MM.1S (cell line): ENCODE results near the gene ALDH1A3.

Experiments used
- DNase-seq: peaks from one replicate; pipeline ENCODE4 v3.0.0-alpha.2; 2015
- H2AFZ ChIP-seq: fragments of 300-600 bp; sonication (generic); 2 replicates; pipeline ENCODE4 v1.6.0; 2016; ENCODE audit warnings: antibody characterized with exemption, low read length
- H3F3A ChIP-seq: fragments of 300-600 bp; sonication (generic); 2 replicates; pipeline ENCODE4 v1.6.1; 2016; ENCODE audit warnings: mild to moderate bottlenecking, antibody characterized with exemption, low read length, moderate library complexity, mixed read lengths; ENCODE audit not compliant: insufficient read depth
- H3K27ac ChIP-seq: fragments of 300-600 bp; sonication (generic); 2 replicates; pipeline ENCODE4 v1.5.1; 2016; ENCODE audit warnings: mild to moderate bottlenecking, low read length
- H3K27me3 ChIP-seq: fragments of 300-600 bp; sonication (generic); replicated peaks from 2 replicates; pipeline ENCODE4 v1.6.0; 2016; ENCODE audit warnings: low read length; ENCODE audit not compliant: insufficient read depth
- H3K36me3 ChIP-seq: fragments of 300-600 bp; sonication (generic); replicated peaks from 2 replicates; pipeline ENCODE4 v1.6.1; 2016; ENCODE audit warnings: mild to moderate bottlenecking, low read length, mixed read lengths; ENCODE audit not compliant: insufficient read depth
- H3K4me1 ChIP-seq: fragments of 300-600 bp; sonication (generic); 2 replicates; pipeline ENCODE4 v1.6.1; 2016; ENCODE audit warnings: low read length, mixed read lengths
- H3K4me2 ChIP-seq: fragments of 300-600 bp; sonication (generic); 2 replicates; pipeline ENCODE4 v1.6.0; 2016; ENCODE audit warnings: low read depth, low read length
- H3K4me3 ChIP-seq: fragments of 300-600 bp; sonication (generic); 2 replicates; pipeline ENCODE4 v1.5.1; 2016; ENCODE audit warnings: low read length, mixed read lengths
- H3K79me2 ChIP-seq: fragments of 300-600 bp; sonication (generic); 2 replicates; pipeline ENCODE4 v1.6.1; 2016; ENCODE audit warnings: mixed run types, low read length, mixed read lengths
- H3K9ac ChIP-seq: fragments of 300-600 bp; sonication (generic); 2 replicates; pipeline ENCODE4 v1.6.1; 2016; ENCODE audit warnings: low read length, mixed read lengths
- H3K9me2 ChIP-seq: fragments of 300-600 bp; sonication (generic); replicated peaks from 2 replicates; pipeline ENCODE4 v1.6.1; 2016; ENCODE audit warnings: mild to moderate bottlenecking, low read length, mixed read lengths; ENCODE audit not compliant: insufficient read depth
- H3K9me3 ChIP-seq: fragments of 300-600 bp; sonication (generic); replicated peaks from 2 replicates; pipeline ENCODE4 v1.6.1; 2016; ENCODE audit warnings: mild to moderate bottlenecking, low read length, mixed read lengths; ENCODE audit not compliant: insufficient read depth
- H4K20me1 ChIP-seq: fragments of 300-600 bp; sonication (generic); 2 replicates; pipeline ENCODE4 v1.6.1; 2016; ENCODE audit warnings: mild to moderate bottlenecking, low read length, moderate library complexity, mixed read lengths; ENCODE audit not compliant: insufficient read depth
- EZH2 ChIP-seq: fragments of 300-600 bp; sonication (generic); optimal IDR thresholded peaks from 2 replicates; pipeline ENCODE3; 2017; ENCODE audit warnings: low read depth, mild to moderate bottlenecking, antibody characterized with exemption, low read length, mixed read lengths
- EZH2phosphoT487 ChIP-seq: fragments of 300-600 bp; sonication (generic); IDR thresholded peaks from 2 replicates; pipeline ENCODE4 v1.6.1; 2018; ENCODE audit warnings: antibody characterized with exemption, low read length
- TF ChIP-seq, protein P1 (sequence below): fragments of 300-600 bp; sonication (generic); IDR thresholded peaks from 2 replicates; pipeline ENCODE4 v1.5.1; 2016; ENCODE audit warnings: antibody characterized with exemption, low read length, mixed read lengths

Gene ALDH1A3

DNA sequence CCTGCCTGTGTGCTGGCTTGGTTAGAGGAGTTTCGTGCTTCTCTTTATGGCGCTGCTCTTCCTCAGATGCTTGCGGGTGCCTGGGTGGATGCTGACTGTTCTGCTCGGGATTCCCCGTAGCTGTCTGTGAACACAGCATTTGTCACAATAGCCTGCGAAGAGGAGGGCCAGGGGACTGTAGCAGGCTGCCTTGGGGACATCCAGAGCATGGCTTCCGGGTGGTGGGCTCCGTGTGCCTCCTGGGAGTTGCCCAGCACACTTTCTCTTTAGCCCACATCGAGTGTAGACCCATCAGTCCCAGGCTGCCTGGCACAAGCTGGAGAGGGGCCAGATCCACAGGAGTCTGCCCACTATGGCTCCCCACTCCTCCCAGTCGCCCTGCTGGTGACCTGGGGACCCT, 61.9 kb downstream of the ALDH1A3 start:
- Histone ChIP-seq H4K20me1 (no peaks in the 10 kb centered on the region), H3K4me2 (no peak overlapping the region), H3K9me3 (no peaks in the 10 kb centered on the region), H3K4me3 (no peak overlapping the region), H3K79me2 (peaks cover 55% of the 10 kb centered on the region), H3K27me3 (no peaks in the 10 kb centered on the region), H2AFZ (no peak overlapping the region), H3K36me3 (no peaks in the 10 kb centered on the region), H3K9ac (no peak overlapping the region), H3K9me2 (no peaks in the 10 kb centered on the region), H3K4me1 (0 out of 2 replicates have a peak, but pooled peaks cover 5% of the 10 kb centered on the region), H3K27ac (no peak overlapping the region), H3F3A (no peaks in the 10 kb centered on the region)
- TF ChIP-seq EZH2phosphoT487 = no peak
- TF ChIP-seq, protein P1, sequence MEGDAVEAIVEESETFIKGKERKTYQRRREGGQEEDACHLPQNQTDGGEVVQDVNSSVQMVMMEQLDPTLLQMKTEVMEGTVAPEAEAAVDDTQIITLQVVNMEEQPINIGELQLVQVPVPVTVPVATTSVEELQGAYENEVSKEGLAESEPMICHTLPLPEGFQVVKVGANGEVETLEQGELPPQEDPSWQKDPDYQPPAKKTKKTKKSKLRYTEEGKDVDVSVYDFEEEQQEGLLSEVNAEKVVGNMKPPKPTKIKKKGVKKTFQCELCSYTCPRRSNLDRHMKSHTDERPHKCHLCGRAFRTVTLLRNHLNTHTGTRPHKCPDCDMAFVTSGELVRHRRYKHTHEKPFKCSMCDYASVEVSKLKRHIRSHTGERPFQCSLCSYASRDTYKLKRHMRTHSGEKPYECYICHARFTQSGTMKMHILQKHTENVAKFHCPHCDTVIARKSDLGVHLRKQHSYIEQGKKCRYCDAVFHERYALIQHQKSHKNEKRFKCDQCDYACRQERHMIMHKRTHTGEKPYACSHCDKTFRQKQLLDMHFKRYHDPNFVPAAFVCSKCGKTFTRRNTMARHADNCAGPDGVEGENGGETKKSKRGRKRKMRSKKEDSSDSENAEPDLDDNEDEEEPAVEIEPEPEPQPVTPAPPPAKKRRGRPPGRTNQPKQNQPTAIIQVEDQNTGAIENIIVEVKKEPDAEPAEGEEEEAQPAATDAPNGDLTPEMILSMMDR = no peak
- TF ChIP-seq EZH2 = no peak
- no peak for DNase-seq

DNA sequence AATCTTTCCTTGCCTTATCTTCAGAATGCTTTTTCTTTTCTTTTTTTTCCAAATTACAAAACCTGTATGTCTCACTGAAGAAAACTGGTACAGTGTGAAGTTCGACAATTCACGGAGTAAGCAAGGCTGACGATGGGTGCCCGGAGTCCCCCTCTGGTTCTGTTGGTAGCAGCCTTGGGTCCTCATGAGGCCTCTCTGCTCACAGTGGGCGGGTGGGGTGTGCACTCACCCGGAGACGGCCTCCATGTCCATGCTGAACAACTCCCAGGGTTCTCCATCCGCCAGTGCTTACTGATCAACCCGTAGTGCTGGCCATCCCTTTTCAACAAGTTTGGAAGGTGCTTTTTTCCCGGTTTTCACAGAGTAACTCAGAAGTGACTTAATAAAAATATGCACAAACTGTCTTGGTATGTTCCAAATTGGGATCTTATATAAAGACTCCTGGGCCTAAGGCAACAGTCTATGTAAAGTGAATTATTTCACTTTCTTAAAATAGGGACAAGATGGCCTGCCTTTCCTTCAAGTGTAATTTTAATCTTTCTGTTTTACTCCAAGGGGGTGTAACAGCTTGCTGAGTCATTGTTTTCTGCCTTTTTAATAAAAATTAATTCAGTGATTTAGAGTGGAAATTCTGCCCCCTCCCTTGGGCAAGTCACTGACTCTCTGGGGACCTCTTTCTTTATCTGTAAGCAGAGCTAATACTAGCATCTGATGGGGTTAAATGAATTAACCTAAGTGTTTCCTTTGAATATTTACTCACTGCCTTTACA, 63.2 kb downstream of the ALDH1A3 start:
- Histone ChIP-seq H3K27ac (no peak overlapping the region), H3K9me3 (no peaks in the 10 kb centered on the region), H3K4me1 (0 out of 2 replicates have a peak, but pooled peaks cover 5% of the 10 kb centered on the region)

DNA sequence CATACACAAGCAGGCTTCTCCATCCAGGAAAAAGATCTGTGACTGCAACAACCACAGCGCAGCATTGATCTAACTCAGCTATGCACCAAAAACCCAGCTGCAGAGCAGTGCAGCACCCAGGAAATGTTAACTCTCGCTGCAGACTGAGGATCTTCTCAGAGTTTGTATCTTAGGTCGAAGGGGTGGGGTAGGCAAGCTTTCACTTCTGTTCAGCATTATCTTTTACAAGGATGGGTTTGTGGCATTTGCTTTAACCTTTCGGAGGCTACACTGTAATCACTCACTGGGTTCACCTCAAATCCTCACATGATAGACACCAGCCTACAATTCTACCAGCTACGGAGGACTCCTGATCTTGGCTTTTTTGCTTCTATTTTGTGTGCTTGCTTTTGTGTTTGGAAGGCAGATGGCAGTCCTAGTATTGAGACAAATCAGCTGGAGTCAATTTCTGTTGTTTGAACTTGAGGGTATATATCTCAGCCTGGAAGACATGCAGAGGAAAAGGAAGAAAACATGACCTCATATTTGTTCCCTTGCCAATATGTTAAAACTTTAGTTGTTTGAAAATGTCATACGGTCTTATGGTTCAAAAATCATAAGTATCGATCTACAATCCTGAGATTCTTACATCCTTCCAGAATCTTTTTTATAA, 64.7 kb downstream of the ALDH1A3 start:
- Histone ChIP-seq H3K27ac (no peak overlapping the region), H3K27me3 (no peaks in the 10 kb centered on the region), H3K36me3 (no peaks in the 10 kb centered on the region), H3K9me3 (no peaks in the 10 kb centered on the region), H2AFZ (no peak overlapping the region), H3K9ac (no peak overlapping the region), H3K4me3 (no peak overlapping the region), H3K4me2 (no peak overlapping the region), H3K4me1 (0 out of 2 replicates have a peak, but pooled peaks cover 5% of the 10 kb centered on the region), H3F3A (no peaks in the 10 kb centered on the region), H4K20me1 (no peaks in the 10 kb centered on the region), H3K79me2 (peaks cover 49% of the 10 kb centered on the region), H3K9me2 (no peaks in the 10 kb centered on the region)
- no peak for DNase-seq
- no peak for TF ChIP-seq EZH2
- TF ChIP-seq EZH2phosphoT487 = no peak
- TF ChIP-seq, protein P1 = no peak

More for the DNA sequence above, 63.2 kb downstream of the ALDH1A3 start:
- Histone ChIP-seq H3K36me3 (no peaks in the 10 kb centered on the region), H2AFZ (no peak overlapping the region), H3F3A (no peaks in the 10 kb centered on the region), H3K4me3 (no peak overlapping the region), H3K4me2 (no peak overlapping the region), H3K9ac (no peak overlapping the region), H4K20me1 (no peaks in the 10 kb centered on the region), H3K27me3 (no peaks in the 10 kb centered on the region), H3K9me2 (no peaks in the 10 kb centered on the region), H3K79me2 (peaks cover 57% of the 10 kb centered on the region)
- no peak for DNase-seq
- TF ChIP-seq EZH2phosphoT487 (no peak), EZH2 (no peak)
- TF ChIP-seq, protein P1 = no peak
